Activated T-cell treated with anti-CD3 and anti-CD28 coated beads, Interleukin-2, amount 50 U/mL, for 72 hours (primary cell): ENCODE results near the gene TANGO2. TPM values are rescaled to one million over a fixed set of nuclear protein-coding genes. Genes with fewer than 3 reads are reported as not detected.
A peak's percentile ranks its signal among the peaks of the same experiment; 100 is the strongest.

Experiments used
- ATAC-seq, 2 donors: fragments of 150-1000 bp; cut with Tn5 transposase; replicated peaks in 1 of 2; 2 replicates each; pipeline ENCODE4 v1.10.0; 2021; ENCODE audit warnings: moderate library complexity in 2 of 2, mild to moderate bottlenecking in 1 of 2
- DNase-seq, 2 donors: peaks; one replicate each; pipeline ENCODE4 v3.0.0; 2021 to 2022; ENCODE audit warnings: mixed read lengths in 1 of 2
- H3K27ac Mint-ChIP-seq: one replicate; pipeline ENCODE4 v1.8.0; 2022; ENCODE audit warnings: mild to moderate bottlenecking, moderate library complexity, mixed read lengths
- H3K27me3 Mint-ChIP-seq: one replicate; pipeline ENCODE4 v1.8.0; 2022; ENCODE audit warnings: low read depth, mixed read lengths
- H3K36me3 Mint-ChIP-seq, 2 donors: one replicate each; pipeline ENCODE4 v1.8.0; 2022; ENCODE audit warnings: mixed read lengths in 2 of 2, mild to moderate bottlenecking in 1 of 2; ENCODE audit not compliant: insufficient read depth in 2 of 2
- H3K4me1 Mint-ChIP-seq: one replicate; pipeline ENCODE4 v1.8.0; 2022; ENCODE audit warnings: low read depth, mixed read lengths
- H3K4me3 Mint-ChIP-seq, 2 donors: one replicate each; pipeline ENCODE4 v1.8.0; 2022; ENCODE audit warnings: mild to moderate bottlenecking in 2 of 2, mixed read lengths in 2 of 2, moderate library complexity in 2 of 2
- H3K9me3 Mint-ChIP-seq, 2 donors: one replicate each; pipeline ENCODE4 v1.8.0; 2022; ENCODE audit warnings: mixed read lengths in 2 of 2
- total RNA-seq, 2 donors: library from RNA; stranded (reverse); gene quantifications; one replicate each; pipeline ENCODE4 v1.2.3, GENCODE V29; 2022

TANGO2 gene
- total RNA-seq = 10 to 100 TPM; 35.5 to 43.0 TPM

DNA sequence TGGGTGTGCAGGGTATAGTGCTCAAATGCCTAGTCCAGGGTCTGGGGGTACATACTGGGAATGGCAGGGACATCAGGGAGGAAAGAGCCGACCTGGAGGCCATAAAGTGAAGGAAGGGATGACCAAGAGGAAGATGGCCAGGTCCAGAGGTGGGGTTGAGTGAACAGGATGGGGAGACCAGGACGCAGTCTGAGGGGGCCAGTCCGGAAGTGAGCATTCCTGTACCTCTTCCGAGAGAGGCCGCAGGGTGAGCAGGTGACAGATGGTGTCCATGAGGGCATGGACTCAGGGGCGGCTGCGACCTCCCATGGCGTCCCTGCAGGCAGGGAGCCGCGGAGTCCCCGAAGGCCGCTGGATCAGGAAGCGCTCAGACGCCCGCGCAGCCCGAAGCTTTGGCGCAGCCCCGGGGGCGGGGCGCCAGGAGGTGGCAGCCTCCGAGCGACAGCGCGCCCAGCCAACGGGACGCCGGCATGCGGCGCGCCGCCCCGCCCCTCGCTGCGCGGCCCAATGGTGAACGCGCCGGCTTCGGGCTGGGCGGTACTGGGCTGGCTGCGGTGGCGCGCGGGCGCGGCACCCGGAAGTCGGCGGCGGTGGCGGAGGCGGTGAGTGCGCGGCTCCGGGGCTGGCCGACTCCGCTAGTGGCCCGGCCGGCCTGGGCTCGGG is at the start of gene TANGO2:
TANGO2 (plus strand) TSS at position 578 of the 663 bp plus-strand sequence. CDS start 15,689 bp downstream, outside the sequence.
- Mint-ChIP-seq H3K36me3 (no peaks in the 10 kb centered on the region), H3K27ac (peak within 1 kb of the TSS; percentile 61), H3K4me1 (peaks cover 39% of the 10 kb centered on the region), H3K9me3 (no peaks in the 10 kb centered on the region), H3K4me3 (peak within 1 kb of the TSS; percentile 91 to 93), H3K27me3 (peaks cover 17% of the 10 kb centered on the region)
- DNase-seq (peak; percentile 94 to 98), ATAC-seq (peak; percentile 89)

DNA sequence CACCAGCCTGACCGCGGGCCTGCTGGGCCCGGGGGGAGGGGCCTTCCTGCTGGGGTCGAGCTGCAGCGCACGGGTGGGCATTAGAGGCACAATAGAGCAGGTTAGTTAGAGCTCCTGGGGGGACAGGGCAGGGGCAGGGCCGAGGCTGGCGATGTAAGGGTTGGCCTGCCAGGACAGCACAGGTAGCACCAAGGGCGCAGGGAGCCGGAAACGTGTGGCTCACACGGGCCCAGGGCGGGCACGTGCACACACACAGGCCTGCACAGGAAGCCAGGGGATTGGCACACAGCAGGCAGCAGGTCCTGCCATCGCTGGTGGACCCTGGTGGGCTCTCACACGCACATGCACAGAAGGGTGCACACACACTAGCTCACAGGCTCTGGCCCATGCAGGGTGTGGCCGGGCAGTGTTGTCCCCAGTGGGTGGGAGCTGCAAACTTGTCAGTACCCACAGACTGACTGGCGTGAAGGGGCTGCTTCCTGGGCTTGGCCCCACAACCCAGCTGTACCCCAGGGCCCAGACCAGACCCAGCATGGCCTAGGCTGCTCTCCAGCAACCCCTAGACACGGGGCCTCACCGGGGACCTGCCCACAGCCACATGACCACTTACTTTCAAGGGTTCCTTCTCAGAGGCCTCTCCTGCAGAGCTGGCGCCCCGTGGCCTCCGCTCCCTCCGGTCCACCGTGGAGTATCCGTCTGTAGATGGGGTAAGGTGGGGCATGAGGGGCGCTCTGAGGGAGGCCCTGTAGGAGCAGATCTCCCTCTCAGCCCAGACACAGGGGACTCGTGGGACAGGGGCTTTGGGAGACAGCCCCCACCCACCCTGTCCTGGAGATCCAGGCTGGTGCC is 49.4 kb upstream of the TANGO2 start:
- DNase-seq (no peak), ATAC-seq (no peak)
- H3K27me3 Mint-ChIP-seq = no peaks in the 10 kb centered on the region
- H3K4me1 Mint-ChIP-seq = peaks cover 11% of the 10 kb centered on the region
- H3K27ac Mint-ChIP-seq = no peak overlapping the region
- no peak overlapping the region for H3K4me3 Mint-ChIP-seq
- no peaks in the 10 kb centered on the region for H3K9me3 Mint-ChIP-seq
- peaks cover 0 to 3% of the 10 kb centered on the region in 2 donors for H3K36me3 Mint-ChIP-seq

GRCh38 chr22:19972251-19972650 is 48.7 kb upstream of the TANGO2 start:
- DNase-seq = no peak
- no peak overlapping the region for H3K27ac Mint-ChIP-seq

DNA sequence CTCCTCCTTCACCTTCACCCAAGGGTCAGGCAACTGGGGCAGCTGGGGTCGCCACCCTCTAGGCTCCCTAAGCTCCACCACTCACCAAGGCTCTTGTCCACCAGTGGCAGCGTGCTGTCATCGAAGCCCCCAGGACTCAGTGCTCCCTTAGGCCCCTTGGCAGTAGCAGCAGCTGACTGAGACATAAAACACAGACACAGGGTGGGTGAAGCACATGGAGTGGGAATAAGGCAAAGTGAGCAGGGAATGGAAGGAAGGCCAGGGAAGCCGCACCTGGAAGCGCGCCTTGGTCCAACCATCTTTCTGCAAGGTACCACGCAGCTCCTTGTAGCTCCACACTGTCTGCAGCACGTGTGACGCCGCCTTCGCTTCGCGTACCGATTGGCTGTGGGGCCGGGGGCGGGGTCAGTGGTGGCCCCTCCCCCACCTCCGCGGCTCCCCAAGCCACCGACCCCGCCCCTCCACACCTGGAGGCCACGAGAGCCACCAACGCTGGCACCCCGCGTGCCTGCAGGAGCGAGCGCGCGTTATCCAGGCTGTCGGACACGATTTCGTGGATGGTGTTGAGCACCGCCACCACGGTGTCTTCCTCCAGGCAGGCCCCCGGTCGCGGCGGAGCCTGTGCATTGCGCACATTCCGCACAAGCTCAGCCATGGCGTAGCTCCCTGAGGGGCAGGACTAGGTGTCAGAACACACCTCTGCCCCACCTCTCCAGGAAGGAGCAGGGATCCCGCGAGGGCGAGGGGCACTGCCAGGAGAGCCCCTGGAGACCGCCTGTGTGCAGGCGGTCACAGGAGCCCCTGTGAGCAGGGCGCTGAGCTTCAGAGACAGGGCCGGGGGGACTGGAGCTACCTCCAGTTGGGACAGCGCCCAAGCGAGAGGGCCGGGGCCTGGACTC is 48.0 kb upstream of the TANGO2 start:
- ATAC-seq (no peak), DNase-seq (no peak)
- H3K36me3 Mint-ChIP-seq = no peaks in the 10 kb centered on the region
- H3K4me1 Mint-ChIP-seq = peaks cover 11% of the 10 kb centered on the region
- H3K4me3 Mint-ChIP-seq = no peak overlapping the region
- no peak overlapping the region for H3K27ac Mint-ChIP-seq
- no peaks in the 10 kb centered on the region for H3K27me3 Mint-ChIP-seq
- no peaks in the 10 kb centered on the region for H3K9me3 Mint-ChIP-seq

More at GRCh38 chr22:19972251-19972650, 48.7 kb upstream of the TANGO2 start:
- no peaks in the 10 kb centered on the region for H3K9me3 Mint-ChIP-seq
- H3K27me3 Mint-ChIP-seq = no peaks in the 10 kb centered on the region
- peaks cover 11% of the 10 kb centered on the region for H3K4me1 Mint-ChIP-seq
- ATAC-seq = no peak
- H3K36me3 Mint-ChIP-seq = no peaks in the 10 kb centered on the region
- no peak overlapping the region for H3K4me3 Mint-ChIP-seq

GRCh38 chr22:19973551-19974267 is 47.2 kb upstream of the TANGO2 start:
- no peak overlapping the region for H3K27ac Mint-ChIP-seq
- no peaks in the 10 kb centered on the region for H3K9me3 Mint-ChIP-seq
- H3K4me1 Mint-ChIP-seq = peaks cover 11% of the 10 kb centered on the region
- no peak for ATAC-seq
- H3K4me3 Mint-ChIP-seq = no peak overlapping the region
- no peak for DNase-seq
- no peaks in the 10 kb centered on the region for H3K27me3 Mint-ChIP-seq
- no peaks in the 10 kb centered on the region for H3K36me3 Mint-ChIP-seq

DNA sequence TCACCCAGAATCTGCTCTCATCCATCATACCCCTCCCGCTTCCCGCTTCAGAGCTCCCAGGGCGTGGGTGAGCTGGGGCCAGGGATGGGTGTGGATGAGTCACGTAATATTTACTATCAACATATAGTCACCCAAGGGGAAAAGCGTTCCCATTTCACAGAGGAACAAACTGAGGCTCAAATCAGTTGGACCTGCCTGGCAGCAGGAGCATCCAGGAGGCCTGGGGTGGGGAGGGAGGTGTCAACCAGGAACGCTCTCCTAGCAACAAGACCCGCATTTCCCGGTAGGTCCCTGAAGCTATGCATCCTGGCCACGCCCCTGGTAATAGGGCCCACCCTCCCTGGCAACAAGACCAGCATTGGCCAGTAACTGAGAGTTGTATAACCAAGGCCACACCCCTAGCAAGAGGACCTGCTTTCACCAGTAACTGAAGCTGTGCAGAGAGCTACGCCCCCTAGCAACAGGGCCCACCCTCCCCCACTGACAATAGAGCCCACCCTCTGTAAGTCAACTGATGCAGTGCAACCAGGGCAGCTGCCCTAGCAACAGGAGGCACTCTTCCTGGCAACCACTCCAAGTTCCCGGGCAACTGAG is 46.5 kb upstream of the TANGO2 start:
- Mint-ChIP-seq H3K27me3 (no peaks in the 10 kb centered on the region), H3K9me3 (no peaks in the 10 kb centered on the region), H3K27ac (no peak overlapping the region), H3K4me1 (peaks cover 11% of the 10 kb centered on the region), H3K36me3 (no peaks in the 10 kb centered on the region), H3K4me3 (no peak overlapping the region)
- DNase-seq = no peak
- ATAC-seq = peak; percentile 22 to 26

DNA sequence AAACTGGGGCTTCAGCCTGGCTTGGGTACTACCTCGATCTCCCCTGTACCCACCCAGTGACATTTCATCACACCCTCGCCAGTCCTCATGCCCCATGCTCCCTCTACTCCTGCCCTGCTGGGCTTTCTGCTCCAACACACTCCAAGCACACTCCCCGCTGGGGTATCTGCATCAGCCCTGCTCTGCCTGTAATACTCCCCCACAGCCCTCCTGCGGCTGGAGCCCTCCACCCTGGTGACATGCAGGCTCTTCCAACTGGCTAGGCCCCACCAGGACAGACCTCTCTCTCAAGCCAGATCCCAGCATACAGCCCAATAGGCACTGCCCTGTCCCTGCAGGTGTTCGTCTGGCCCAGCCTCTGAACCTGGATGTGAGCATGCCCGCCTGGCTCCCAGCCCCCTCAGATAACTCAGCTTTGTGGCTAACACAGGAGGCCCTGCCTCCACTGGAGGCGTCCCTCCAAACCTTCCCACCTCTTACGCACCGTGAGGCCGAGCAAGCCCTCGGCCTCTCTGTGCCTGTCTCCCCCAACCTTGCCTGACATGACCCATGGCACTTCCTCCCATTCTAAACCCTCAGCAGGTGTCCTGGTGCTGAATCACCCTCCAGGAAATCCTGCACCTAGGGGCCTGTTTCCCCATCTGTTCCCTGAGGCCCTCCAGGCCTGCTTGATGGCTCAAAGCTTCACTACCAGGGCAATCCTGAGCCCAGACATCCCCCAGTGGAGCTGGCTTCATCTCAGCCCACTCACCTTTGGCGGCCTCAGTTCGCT is 45.8 kb upstream of the TANGO2 start:
- Mint-ChIP-seq H3K27ac (no peak overlapping the region), H3K36me3 (no peaks in the 10 kb centered on the region), H3K27me3 (no peaks in the 10 kb centered on the region), H3K9me3 (no peaks in the 10 kb centered on the region), H3K4me1 (peaks cover 11% of the 10 kb centered on the region), H3K4me3 (no peak overlapping the region)
- no peak for ATAC-seq
- no peak for DNase-seq

DNA sequence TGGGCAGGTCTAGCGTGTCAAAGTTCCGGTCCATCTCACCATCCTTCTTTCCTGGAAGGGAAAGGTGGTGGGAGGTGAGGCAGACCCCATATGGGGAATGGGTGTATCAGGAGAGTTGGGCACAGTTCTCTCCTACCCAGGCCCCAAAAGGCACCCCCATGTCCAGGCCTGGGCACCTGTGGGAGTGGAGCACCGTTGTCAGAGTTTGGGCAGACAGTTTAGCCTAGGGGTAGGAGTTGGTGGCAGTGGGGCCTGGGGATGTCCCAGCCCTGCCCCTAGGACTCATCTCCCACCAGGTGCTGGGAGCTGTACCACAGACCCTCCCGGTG is 45.2 kb upstream of the TANGO2 start:
- DNase-seq = no peak
- Mint-ChIP-seq H3K27me3 (no peaks in the 10 kb centered on the region), H3K9me3 (no peaks in the 10 kb centered on the region), H3K36me3 (no peaks in the 10 kb centered on the region), H3K27ac (no peak overlapping the region), H3K4me1 (peaks cover 11% of the 10 kb centered on the region), H3K4me3 (no peak overlapping the region)
- ATAC-seq = no peak

- Mint-ChIP-seq H3K4me3 (no peak overlapping the region), H3K36me3 (no peaks in the 10 kb centered on the region), H3K27ac (no peak overlapping the region), H3K4me1 (peaks cover 11% of the 10 kb centered on the region), H3K9me3 (no peaks in the 10 kb centered on the region), H3K27me3 (no peaks in the 10 kb centered on the region)
- no peak for DNase-seq
- ATAC-seq = no peak
Observed at GRCh38 chr22:19976671-19977070, 44.2 kb upstream of the TANGO2 start.

DNA sequence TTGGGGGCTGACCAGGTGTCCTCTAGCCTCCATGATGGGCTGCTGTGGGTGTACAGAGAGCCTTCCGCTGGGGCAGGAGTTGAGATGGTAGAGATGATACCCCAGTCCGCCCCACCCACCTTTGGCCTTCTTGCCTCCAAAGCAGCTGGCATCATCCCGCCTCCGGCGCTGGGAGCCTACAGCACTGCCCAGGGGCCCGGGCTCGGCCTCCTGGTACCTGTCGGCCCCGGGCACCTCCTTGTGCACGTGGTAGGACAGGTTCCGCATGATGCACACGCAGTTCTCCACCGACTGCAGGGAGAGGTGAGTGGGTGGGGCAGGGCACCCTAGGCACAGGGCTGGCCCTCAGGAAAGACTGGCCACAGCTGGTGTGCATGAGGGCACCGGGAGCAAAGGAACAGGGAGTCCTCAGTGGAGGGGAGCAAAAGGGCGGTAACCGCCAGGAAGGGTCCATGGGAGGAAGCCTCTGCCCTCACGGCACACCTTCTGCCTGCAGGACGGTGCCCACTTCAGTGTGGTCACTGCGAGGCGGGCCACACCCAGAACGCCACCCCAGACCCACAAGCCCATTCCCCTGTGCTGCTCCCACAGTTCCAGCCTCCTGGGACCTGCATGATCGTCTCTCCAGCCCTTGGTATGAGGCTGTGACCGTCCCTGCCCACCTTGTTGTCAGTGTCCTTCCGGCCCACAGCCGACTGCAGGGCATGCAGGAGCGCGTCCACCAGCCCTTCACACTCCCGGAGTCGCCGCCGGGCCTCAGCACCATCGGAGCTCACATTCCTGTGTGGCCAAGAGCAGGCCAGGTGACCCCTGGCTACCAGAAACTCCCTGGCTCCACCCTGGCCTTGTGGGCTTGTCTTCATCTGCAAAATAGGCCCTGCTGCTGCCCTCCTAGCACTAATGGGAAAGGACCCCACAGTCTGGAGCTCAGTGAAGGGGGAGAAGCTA is 43.3 kb upstream of the TANGO2 start:
- H3K4me3 Mint-ChIP-seq = no peak overlapping the region
- no peaks in the 10 kb centered on the region for H3K9me3 Mint-ChIP-seq

GRCh38 chr22:19978748-19979147 is 42.2 kb upstream of the TANGO2 start:
- Mint-ChIP-seq H3K27me3 (no peaks in the 10 kb centered on the region), H3K36me3 (no peaks in the 10 kb centered on the region), H3K27ac (no peak overlapping the region), H3K4me3 (no peak overlapping the region), H3K9me3 (no peaks in the 10 kb centered on the region), H3K4me1 (peaks cover 11% of the 10 kb centered on the region)
- ATAC-seq (no peak), DNase-seq (no peak)

More for the DNA sequence above, 43.3 kb upstream of the TANGO2 start:
- ATAC-seq (no peak), DNase-seq (no peak)
- Mint-ChIP-seq H3K27ac (no peak overlapping the region), H3K36me3 (no peaks in the 10 kb centered on the region), H3K4me1 (peaks cover 11% of the 10 kb centered on the region), H3K27me3 (no peaks in the 10 kb centered on the region)
